ENCODE measurements around the gene LLGL2. TPM values are rescaled to one million over a fixed set of nuclear protein-coding genes. Genes with fewer than 3 reads are reported as not detected.
A peak's percentile ranks its signal among the peaks of the same experiment; 100 is the strongest.
"Not testable (repeated sequence)": the region's sequence is repeated elsewhere in the genome, so short reads cannot be mapped to it uniquely, and the experiment has no call there.

Gene LLGL2
- total RNA-seq, 4 donors from 2014 or later, result 57.3 to 96.0 (median 79.6) TPM

- WGBS, 2 donors, result 94 to 95% methylated on average over 11 of the region's 11 CpGs
- no peak overlapping the region for H3K4me3 ChIP-seq (ENCODE audit: low read depth, poor library complexity, severe bottlenecking)
- no peak for TF ChIP-seq POLR2A (IDR thresholded peaks at IDR 0.05)
- TF ChIP-seq, protein P1, sequence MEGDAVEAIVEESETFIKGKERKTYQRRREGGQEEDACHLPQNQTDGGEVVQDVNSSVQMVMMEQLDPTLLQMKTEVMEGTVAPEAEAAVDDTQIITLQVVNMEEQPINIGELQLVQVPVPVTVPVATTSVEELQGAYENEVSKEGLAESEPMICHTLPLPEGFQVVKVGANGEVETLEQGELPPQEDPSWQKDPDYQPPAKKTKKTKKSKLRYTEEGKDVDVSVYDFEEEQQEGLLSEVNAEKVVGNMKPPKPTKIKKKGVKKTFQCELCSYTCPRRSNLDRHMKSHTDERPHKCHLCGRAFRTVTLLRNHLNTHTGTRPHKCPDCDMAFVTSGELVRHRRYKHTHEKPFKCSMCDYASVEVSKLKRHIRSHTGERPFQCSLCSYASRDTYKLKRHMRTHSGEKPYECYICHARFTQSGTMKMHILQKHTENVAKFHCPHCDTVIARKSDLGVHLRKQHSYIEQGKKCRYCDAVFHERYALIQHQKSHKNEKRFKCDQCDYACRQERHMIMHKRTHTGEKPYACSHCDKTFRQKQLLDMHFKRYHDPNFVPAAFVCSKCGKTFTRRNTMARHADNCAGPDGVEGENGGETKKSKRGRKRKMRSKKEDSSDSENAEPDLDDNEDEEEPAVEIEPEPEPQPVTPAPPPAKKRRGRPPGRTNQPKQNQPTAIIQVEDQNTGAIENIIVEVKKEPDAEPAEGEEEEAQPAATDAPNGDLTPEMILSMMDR (IDR thresholded peaks at IDR 0.05), result no peak
- intact Hi-C loops (cut with DNase I; ENCODE audit: low total_unique reads), result no loop called here
- DNase-seq (ENCODE audit: low spot score in 2 of 2), result no peak
Measured at GRCh38 chr17:75575728-75576127, 50.2 kb downstream of the LLGL2 start.

- no peak overlapping the region for H3K4me3 ChIP-seq (ENCODE audit: low read depth, poor library complexity, severe bottlenecking)
- TF ChIP-seq, protein P1 (IDR thresholded peaks at IDR 0.05), result no peak
- TF ChIP-seq POLR2A (IDR thresholded peaks at IDR 0.05), result no peak
- DNase-seq (ENCODE audit: low spot score in 2 of 2), result no peak
- WGBS, 2 donors, result 86 to 89% methylated on average over 15 of the region's 15 CpGs
- intact Hi-C loops (cut with DNase I; ENCODE audit: low total_unique reads), result no loop called here
Measured at GRCh38 chr17:75576661-75577060, 51.2 kb downstream of the LLGL2 start.

DNA sequence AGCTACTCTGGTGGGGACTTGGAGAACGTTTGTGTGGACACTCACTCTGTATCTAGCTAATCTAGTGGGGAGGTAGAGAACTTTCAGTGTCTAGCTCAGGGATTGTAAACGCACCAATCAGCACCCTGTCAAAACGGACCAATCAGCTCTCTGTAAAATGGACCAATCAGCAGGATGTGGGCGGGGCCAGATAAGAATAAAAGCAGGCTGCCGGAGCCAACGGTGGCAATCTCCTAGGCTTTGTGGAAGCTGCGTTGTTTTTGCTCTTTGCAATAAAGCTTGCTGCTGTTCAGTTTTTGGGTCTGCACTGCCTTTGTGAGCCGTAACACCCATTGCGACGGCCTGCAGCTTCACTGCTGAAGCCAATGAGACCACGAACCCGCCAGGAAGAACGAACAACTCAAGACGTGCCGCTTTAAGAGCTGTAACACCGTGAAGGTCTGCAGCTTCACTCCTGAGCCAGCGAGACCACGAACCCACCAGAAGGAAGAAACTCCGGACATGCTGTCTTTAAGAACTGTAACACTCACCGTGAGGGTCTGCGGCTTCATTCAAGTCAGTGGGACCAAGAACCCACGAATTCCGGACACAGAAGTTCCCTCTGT lies 55.7 kb downstream of the LLGL2 start:
- DNase-seq (ENCODE audit: low spot score in 2 of 2); intact Hi-C loops (cut with DNase I; ENCODE audit: low total_unique reads); H3K4me3 ChIP-seq (ENCODE audit: low read depth, poor library complexity, severe bottlenecking): not testable (repeated sequence)
- 80 to 84% methylated on average over 23 of the region's 23 CpGs for WGBS, 2 donors

GRCh38 chr17:75583197-75583596 lies 57.7 kb downstream of the LLGL2 start:
- intact Hi-C loops (cut with DNase I; ENCODE audit: low total_unique reads); DNase-seq (ENCODE audit: low spot score in 2 of 2); H3K4me3 ChIP-seq (ENCODE audit: low read depth, poor library complexity, severe bottlenecking): not testable (repeated sequence)
- 87 to 91% methylated on average over 6 of the region's 6 CpGs for WGBS, 2 donors

DNA sequence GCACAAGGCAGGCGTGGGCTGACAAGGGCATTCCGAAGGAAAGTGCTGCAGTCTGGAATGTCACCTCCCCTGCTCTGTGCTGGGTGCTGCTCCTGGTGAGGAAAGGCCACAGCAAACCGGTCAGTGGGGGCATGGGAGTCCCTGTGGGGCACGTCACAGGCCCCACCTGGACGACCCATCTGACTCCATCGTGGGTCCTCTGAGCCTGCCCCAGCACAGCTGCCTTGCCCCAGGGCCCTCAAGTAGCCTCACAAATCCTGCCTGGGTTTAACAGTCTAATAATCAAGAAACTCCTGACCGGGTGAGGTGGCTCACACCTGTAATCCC lies 59.3 kb downstream of the LLGL2 start:
- no peak overlapping the region for H3K4me3 ChIP-seq (ENCODE audit: low read depth, poor library complexity, severe bottlenecking)
- intact Hi-C loops (cut with DNase I; ENCODE audit: low total_unique reads), result no loop called here
- 86 to 93% methylated on average over 7 of the region's 7 CpGs for WGBS, 2 donors
- DNase-seq (ENCODE audit: low spot score in 2 of 2), result no peak
- TF ChIP-seq, protein P1 (IDR thresholded peaks at IDR 0.05), result no peak
- no peak for TF ChIP-seq POLR2A (IDR thresholded peaks at IDR 0.05)

DNA sequence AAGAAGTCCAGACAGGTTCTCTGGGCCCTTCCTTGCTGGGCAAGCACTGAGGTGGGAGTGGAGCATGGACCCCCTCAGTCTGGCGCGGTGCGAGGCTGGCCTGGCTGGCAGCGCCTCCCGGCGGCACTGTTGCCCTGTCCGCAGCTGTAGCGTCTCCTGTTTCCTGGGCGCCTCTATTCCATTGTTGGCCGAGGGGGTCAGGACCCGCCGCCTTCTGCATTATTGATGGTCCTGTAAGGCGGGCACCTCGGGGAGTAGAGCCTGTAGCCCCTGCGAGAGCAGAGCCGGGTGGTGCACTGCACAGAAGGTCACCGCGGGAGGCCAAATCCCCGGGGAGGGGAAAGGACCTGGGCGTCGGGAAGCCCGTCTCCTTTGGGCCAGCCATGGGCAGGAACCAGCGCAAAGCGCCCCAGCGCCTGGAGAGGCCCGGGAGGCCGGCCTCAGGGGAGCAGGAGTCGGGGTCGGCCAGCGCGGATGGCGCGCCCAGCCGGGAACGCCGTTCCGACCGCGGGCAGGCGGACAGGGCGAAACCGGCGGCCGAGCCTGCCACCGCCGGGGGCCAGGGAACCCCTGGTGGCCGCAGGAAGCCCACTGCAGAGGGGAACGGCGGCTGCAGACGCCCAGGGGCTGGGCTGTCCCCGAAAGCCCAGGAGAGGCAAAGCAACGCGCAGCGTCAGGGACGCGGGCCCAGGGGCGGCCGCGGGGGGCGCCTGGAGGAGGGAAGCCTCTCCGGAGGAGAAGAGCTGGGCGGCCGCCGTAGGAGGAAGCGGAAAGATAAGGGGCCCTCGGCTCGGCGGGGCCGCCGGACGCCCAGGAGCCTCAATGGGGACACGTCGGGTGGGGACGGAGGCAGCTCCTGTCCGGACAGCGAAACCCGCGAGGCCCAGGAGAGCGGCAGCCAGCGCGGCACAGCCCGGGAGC lies 62.4 kb downstream of the LLGL2 start, which contains the start of gene MYO15B:
TSS of gene MYO15B (plus strand) at position 126 of the 921 bp plus-strand sequence. CDS start at position 384, 258 bp downstream.
- no peak for TF ChIP-seq POLR2A (IDR thresholded peaks at IDR 0.05)
- TF ChIP-seq, protein P1 (IDR thresholded peaks at IDR 0.05), result no peak
- peak within 1 kb of the TSS; percentile 28 for H3K4me3 ChIP-seq (ENCODE audit: low read depth, poor library complexity, severe bottlenecking)
- WGBS, 2 donors, result 9 to 18% methylated on average over 57 to 71 of the region's 82 CpGs
- DNase-seq (ENCODE audit: low spot score in 2 of 2), result peak; percentile 29 to 91
- intact Hi-C loops (cut with DNase I; ENCODE audit: low total_unique reads), result no loop called here
